ENCODE results near the gene PUSL1.

Gene PUSL1

GRCh38 chr1:1335792-1336248, 27.4 kb downstream of the PUSL1 start:
- no peak for DNase-seq (ENCODE audit: low read depth in 2 of 2, low spot score in 1 of 2)

GRCh38 chr1:1336446-1336845, 28.0 kb downstream of the PUSL1 start:
- no peak for DNase-seq (ENCODE audit: low read depth in 2 of 2, low spot score in 1 of 2)

- no peak for DNase-seq (ENCODE audit: low read depth in 2 of 2, low spot score in 1 of 2)
Measured at GRCh38 chr1:1336931-1337792, 28.8 kb downstream of the PUSL1 start.

DNA sequence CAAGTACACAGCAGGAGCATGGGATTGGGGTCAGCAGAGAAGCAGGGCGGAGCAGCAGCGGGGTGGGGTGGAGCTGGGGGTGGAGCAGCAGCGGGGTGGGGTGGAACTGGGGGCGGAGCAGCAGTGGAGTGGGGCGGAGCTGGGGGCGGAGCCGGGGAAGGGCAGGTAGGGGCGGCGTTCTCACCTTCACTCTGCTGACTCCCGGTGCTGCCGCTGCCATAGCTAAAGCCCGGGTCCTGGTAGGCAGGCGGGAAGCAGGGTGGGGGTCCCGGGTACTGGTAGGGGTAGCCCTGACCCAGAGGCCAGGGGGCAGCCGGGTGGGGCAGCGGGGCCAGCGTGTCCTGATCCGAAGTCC, 29.4 kb downstream of the PUSL1 start:
- DNase-seq (ENCODE audit: low read depth in 2 of 2, low spot score in 1 of 2): no peak

- no peak for DNase-seq (ENCODE audit: low read depth in 2 of 2, low spot score in 1 of 2)
Measured at GRCh38 chr1:1338278-1338677, 29.9 kb downstream of the PUSL1 start.

- no peak for DNase-seq (ENCODE audit: low read depth in 2 of 2, low spot score in 1 of 2)
Measured at GRCh38 chr1:1340185-1340584, 31.8 kb downstream of the PUSL1 start.

DNA sequence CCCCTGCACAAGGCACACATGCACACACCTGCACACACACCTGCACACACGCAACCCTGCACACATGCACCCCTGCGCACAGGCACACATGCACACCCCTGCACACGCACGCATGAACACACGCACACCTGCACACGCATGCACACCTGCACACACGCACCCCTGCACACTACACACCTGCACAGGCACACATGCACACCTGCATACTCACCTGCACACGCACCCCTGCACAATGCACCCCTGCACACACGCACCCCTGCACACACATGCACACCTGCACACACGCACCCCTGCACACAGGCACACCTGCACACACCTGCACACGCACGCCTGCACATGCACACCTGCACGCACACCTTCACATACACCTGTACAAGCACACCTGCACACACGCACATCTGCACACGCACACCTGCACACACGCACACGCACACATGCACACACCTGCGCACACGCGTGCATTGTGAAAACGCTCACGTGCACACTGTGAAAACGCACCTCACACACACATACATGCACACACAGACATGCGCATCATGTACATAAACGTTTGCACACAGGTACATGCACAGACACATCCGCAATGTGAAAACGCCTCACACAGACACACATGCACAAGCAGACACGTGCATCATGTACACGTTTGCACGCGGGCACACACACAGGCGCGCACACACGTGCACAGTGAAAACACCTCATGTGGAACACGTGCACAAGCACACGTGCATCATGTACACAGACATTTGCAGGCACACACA, 32.6 kb downstream of the PUSL1 start:
- DNase-seq (ENCODE audit: low read depth in 2 of 2, low spot score in 1 of 2): no peak

DNA sequence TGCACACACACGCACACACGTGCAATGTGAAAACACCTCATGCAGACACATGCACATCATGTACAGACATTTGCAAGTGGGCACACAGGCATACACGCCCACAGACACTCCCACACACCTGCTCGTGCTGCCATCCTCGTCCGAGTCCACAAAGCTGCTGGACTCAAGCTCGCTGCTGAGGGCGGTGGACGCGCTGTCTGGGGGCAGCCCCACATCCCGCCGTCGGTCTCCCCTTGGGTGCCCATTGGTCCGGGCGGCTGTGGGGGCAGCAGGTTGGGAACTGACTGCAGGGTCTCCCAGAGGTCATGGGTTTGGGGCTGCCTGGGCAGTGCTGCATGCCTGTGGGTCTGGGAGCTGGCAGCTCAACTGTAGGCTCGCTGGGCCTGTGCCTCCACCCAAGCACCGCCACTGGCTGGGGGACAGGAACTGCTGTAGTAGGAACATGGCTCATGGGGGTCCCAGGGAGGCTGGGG, 33.2 kb downstream of the PUSL1 start:
- DNase-seq (ENCODE audit: low read depth in 2 of 2, low spot score in 1 of 2): no peak

DNA sequence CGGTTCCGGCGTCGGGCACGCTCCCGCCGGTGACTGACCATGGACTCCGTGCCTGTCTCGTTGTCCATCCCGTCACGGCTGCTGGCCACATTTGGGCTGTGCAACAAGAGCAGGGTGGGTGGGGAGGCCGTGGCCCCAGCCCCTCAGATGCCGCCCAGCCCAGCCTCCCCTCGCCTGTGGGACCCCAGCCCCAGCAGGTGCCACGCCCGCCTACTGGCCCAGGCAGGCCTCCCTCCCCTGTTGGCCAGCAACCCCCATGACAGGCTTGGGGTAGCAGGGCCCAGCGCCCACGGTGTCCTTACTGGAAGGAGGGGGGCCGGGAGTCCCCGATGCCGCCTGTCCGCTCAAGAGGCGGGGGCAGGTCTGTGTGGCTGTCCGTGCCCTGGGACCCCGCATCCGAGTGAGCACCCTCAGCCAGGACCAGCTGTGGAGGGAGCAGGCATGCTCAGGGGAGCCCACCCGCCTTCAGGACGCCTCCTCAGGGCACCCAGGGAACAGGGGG, 33.7 kb downstream of the PUSL1 start:
- no peak for DNase-seq (ENCODE audit: low read depth in 2 of 2, low spot score in 1 of 2)

GRCh38 chr1:1342584-1343115, 34.3 kb downstream of the PUSL1 start:
- DNase-seq (ENCODE audit: low read depth in 2 of 2, low spot score in 1 of 2): no peak

DNA sequence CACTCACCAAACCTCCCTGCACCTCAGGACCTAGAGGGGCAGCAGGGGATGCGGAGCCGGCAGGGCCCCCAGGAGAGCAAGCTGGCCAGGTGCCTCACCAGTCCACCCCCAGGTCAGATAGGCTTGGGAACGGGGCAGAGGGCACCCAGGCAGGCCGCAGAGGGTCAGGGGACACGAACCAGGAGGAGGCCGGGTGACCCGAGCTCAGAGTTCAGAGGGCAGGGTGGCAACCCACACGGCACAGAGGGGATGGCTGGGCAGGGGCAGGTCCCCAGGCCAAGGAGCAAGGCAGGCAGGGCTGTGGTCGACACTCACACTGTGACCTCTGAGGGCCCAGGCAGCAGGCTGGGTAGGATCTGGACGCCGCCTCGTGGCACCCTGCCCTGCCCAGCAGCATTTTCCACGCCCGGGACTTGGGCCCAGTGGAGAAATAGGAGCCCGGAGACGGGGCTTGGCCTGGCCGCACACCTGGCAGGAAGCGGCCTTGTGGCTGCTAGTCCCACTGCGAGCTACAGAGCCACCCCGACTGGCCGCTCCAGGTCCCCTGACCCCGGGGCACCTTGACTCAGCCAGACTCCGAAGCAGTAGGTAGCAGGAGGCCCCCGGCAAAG, 35.5 kb downstream of the PUSL1 start:
- no peak for DNase-seq (ENCODE audit: low read depth in 2 of 2, low spot score in 1 of 2)

- DNase-seq (ENCODE audit: low read depth in 2 of 2, low spot score in 1 of 2): peak in 1 of 2 donors; percentile 49
Measured at GRCh38 chr1:1344655-1345361, 36.4 kb downstream of the PUSL1 start.

DNA sequence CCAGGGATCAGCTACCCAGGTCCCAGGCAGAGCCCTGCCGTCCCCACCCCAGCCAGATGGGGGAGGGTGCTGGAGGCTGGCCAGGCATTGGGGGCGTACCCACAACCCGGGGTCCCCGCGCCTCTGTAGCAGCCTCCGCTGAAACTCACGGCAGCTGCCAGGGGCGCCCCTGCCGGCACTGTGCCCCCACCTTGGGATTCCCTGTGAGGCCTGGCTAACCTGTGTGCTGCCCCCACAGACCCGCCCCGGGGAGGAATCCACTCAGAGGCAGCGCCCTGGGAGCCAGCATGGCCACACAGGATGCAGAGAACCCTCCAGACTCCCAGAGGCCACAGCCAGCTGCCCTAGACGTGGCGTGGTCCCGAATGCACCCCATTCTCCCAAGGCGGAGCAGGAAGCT, 37.0 kb downstream of the PUSL1 start:
- no peak for DNase-seq (ENCODE audit: low read depth in 2 of 2, low spot score in 1 of 2)

DNA sequence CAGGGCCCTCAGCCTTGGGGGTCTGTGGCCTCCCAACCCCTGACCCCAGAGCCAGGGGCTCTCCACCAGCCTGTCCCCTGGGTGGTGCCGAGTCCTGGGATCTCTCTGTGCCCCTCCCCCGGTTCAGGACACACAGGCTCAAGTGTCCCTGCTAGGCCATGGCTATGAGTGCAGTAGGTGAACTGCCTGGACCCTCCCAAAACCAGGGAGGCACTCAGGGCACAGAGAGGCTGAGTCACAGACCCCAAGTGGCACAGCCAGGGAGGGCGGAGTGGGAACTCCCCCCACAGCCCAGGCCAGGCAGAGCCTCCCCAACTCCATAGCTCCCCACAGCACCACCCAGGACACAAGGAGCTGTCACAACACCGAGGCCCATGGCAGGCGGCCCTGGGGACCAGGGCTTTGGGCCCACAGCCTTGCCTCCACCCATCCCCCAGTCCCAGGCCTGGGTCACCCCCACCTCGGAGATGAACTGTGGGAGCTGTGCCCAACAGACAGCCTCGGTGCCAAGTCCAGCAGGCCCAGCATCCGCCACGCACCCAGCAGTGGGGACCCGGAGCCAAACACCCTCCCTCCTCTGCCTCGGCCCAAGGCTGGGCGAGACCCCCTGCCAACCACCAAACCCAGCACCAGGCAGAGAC, 37.6 kb downstream of the PUSL1 start:
- DNase-seq (ENCODE audit: low read depth in 2 of 2, low spot score in 1 of 2): no peak

DNA sequence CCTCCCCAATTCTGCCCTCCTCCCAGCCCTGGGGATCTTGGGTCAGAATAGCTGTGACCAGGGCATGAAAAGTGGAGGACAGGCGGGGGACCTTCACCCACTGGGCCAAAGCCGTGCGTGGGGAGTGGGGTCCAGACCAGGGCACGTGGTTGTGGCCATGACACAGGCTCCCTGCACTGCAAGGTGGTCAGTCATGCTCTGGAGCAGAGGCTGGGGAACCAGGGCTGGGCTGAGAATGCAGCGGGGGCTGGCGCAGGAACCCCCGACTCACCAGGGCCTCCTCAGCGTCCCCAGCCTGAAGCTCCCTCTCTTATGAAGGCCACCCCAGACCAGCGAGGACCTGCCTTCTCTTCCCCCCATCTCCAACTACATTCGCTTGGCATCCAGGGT, 38.1 kb downstream of the PUSL1 start:
- DNase-seq (ENCODE audit: low read depth in 2 of 2, low spot score in 1 of 2): no peak

- no peak for DNase-seq (ENCODE audit: low read depth in 2 of 2, low spot score in 1 of 2)
Measured at GRCh38 chr1:1347026-1347595, 38.7 kb downstream of the PUSL1 start.

- no peak for DNase-seq (ENCODE audit: low read depth in 2 of 2, low spot score in 1 of 2)
Measured at GRCh38 chr1:1347663-1348419, 39.4 kb downstream of the PUSL1 start.

DNA sequence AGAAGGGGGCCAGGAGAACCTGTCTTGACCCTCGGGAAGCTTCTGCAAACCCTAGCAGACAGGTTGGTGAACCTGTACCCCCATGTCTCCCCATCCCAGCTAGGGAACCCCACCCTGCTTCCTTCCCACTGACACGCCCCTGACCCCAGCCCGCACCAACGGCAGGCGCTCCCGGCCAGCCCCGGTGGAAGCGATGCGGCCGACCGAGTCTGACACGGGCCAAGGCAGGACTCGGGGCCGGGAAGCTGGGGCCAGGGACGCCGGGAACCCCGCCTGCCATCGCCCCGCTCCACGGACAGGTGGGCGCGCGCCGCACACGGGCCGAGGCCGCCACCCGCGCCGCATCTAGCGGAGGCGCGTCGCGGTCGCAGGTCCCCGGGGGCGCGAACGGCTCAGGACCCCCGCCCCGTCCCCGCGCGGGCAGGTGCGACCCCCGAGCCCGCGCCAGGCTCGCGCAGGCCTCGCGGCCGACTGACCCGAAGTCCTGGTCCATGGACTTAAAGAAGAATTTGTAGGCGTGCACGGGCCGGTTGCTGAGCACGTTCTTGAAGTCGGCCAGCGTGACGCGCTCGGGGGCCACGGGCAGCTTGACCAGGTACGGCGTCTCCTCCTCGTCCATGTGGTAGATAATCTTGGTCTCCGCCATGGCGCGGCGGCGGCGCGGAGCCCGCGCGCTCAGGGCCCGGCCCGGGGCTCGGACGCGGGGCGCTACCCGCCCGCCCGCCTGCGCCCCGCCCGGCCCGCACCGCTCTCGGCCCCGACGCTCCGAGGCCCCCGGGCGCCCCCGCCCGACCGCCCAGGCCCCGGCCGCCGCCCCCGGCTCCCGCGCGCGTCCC, 40.2 kb downstream of the PUSL1 start:
- DNase-seq (ENCODE audit: low read depth in 2 of 2, low spot score in 1 of 2): no peak
